ENCODE data around the gene TMEM252.

Gene TMEM252

GRCh38 chr9:68555437-68556150 lies 14.9 kb upstream of the TMEM252 start:
- no peak for ATAC-seq
- no peak for TF ChIP-seq ESRRG (CRISPR knock-in tag; IDR thresholded peaks at IDR 0.05)
- TF ChIP-seq TCF4 (CRISPR knock-in tag; IDR thresholded peaks at IDR 0.05; ENCODE audit: borderline replicate concordance): no peak
- no peak for TF ChIP-seq SNAI2 (CRISPR knock-in tag; IDR thresholded peaks at IDR 0.05)
- TF ChIP-seq ZFP3 (CRISPR knock-in tag; IDR thresholded peaks at IDR 0.05): no peak
- no peak for TF ChIP-seq PATZ1 (CRISPR knock-in tag; IDR thresholded peaks at IDR 0.05; ENCODE audit: borderline replicate concordance)

GRCh38 chr9:68552700-68553476 lies 12.2 kb upstream of the TMEM252 start:
- ATAC-seq: no peak
- TF ChIP-seq CSRNP3 (CRISPR knock-in tag; IDR thresholded peaks at IDR 0.05) (no peak), OSR1 (CRISPR knock-in tag; IDR thresholded peaks at IDR 0.05) (no peak), ESRRG (CRISPR knock-in tag; IDR thresholded peaks at IDR 0.05) (no peak), GLIS3 (CRISPR knock-in tag; IDR thresholded peaks at IDR 0.05) (no peak), TCF4 (CRISPR knock-in tag; IDR thresholded peaks at IDR 0.05; ENCODE audit: borderline replicate concordance) (no peak)

GRCh38 chr9:68551191-68551590 lies 10.5 kb upstream of the TMEM252 start:
- TF ChIP-seq SNAI2 (CRISPR knock-in tag; IDR thresholded peaks at IDR 0.05) (no peak), TSHZ2 (CRISPR knock-in tag; IDR thresholded peaks at IDR 0.05) (no peak), BACH2 (CRISPR knock-in tag; IDR thresholded peaks at IDR 0.05; ENCODE audit: borderline replicate concordance) (no peak), ARNTL (CRISPR knock-in tag; IDR thresholded peaks at IDR 0.05; ENCODE audit: borderline replicate concordance, low read depth) (no peak), ZFP30 (CRISPR knock-in tag; IDR thresholded peaks at IDR 0.05) (no peak), CSRNP3 (CRISPR knock-in tag; IDR thresholded peaks at IDR 0.05) (no peak), CSDC2 (CRISPR knock-in tag; IDR thresholded peaks at IDR 0.05) (no peak), CREB5 (CRISPR knock-in tag; IDR thresholded peaks at IDR 0.05; ENCODE audit: low read depth) (no peak)
- ATAC-seq: no peak

- no peak for TF ChIP-seq PATZ1 (CRISPR knock-in tag; IDR thresholded peaks at IDR 0.05; ENCODE audit: borderline replicate concordance)
- TF ChIP-seq PPARA (CRISPR knock-in tag; IDR thresholded peaks at IDR 0.05; ENCODE audit: borderline replicate concordance): no peak
- TF ChIP-seq ZC3H10 (CRISPR knock-in tag; IDR thresholded peaks at IDR 0.05): no peak
- TF ChIP-seq RARB (CRISPR knock-in tag; IDR thresholded peaks at IDR 0.05): no peak
- no peak for TF ChIP-seq BACH2 (CRISPR knock-in tag; IDR thresholded peaks at IDR 0.05; ENCODE audit: borderline replicate concordance)
- no peak for TF ChIP-seq ZFP30 (CRISPR knock-in tag; IDR thresholded peaks at IDR 0.05)
- no peak for TF ChIP-seq CSRNP3 (CRISPR knock-in tag; IDR thresholded peaks at IDR 0.05)
- no peak for TF ChIP-seq ZNF565 (CRISPR knock-in tag; conservative IDR thresholded peaks at IDR 0.05; ENCODE audit: low read depth)
- TF ChIP-seq SNAI2 (CRISPR knock-in tag; IDR thresholded peaks at IDR 0.05): no peak
- no peak for TF ChIP-seq ZNF70 (CRISPR knock-in tag; IDR thresholded peaks at IDR 0.05)
- TF ChIP-seq ARNTL (CRISPR knock-in tag; IDR thresholded peaks at IDR 0.05; ENCODE audit: borderline replicate concordance, low read depth): no peak
Observed at GRCh38 chr9:68548241-68548640, 7.6 kb upstream of the TMEM252 start.

More at GRCh38 chr9:68548241-68548640, 7.6 kb upstream of the TMEM252 start:
- ATAC-seq: no peak
